Measurements from ENCODE around the gene DMD. TPM values are rescaled to one million over a fixed set of nuclear protein-coding genes. Genes with fewer than 3 reads are reported as not detected.

DMD gene
- total RNA-seq, 1 experiment from 2014 or later = 19.3 TPM

DNA sequence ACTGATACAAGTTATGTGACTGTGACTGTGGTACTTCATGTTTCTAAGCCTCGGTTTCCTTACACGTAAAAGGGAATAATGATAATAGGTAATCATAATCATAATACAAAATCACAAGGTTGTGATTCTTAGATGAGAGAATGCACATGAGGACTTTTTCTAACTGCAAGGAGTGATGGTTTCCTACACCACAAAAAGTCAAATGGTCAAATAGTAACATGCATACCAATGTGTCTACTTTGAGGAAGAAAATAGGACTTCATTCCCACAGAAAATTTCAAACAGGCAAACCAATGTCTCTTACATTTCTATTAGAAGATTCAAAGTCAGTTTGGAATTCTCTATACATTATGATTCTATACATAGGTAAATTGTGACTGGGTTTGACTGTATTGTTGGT lies 1770.8 kb downstream of the DMD start:
- H3K4me1 Mint-ChIP-seq (ENCODE audit: insufficient read depth, unreplicated experiment) = no peaks in the 10 kb centered on the region
- no peak for DNase-seq (ENCODE audit: unreplicated experiment)
- no peaks in the 10 kb centered on the region for H3K36me3 Mint-ChIP-seq (ENCODE audit: insufficient read depth, unreplicated experiment)
- POLR2A ChIA-PET = no interaction called here
- TF ChIP-seq, protein P1, sequence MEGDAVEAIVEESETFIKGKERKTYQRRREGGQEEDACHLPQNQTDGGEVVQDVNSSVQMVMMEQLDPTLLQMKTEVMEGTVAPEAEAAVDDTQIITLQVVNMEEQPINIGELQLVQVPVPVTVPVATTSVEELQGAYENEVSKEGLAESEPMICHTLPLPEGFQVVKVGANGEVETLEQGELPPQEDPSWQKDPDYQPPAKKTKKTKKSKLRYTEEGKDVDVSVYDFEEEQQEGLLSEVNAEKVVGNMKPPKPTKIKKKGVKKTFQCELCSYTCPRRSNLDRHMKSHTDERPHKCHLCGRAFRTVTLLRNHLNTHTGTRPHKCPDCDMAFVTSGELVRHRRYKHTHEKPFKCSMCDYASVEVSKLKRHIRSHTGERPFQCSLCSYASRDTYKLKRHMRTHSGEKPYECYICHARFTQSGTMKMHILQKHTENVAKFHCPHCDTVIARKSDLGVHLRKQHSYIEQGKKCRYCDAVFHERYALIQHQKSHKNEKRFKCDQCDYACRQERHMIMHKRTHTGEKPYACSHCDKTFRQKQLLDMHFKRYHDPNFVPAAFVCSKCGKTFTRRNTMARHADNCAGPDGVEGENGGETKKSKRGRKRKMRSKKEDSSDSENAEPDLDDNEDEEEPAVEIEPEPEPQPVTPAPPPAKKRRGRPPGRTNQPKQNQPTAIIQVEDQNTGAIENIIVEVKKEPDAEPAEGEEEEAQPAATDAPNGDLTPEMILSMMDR (IDR thresholded peaks at IDR 0.05; ENCODE audit: unreplicated experiment) = no peak
- peaks cover 9% of the 10 kb centered on the region for H3K27me3 Mint-ChIP-seq (ENCODE audit: insufficient read depth, unreplicated experiment)
- CTCF ChIA-PET = no interaction called here
- no peak overlapping the region for H3K4me3 Mint-ChIP-seq (ENCODE audit: unreplicated experiment)
- no TSS peak for BruUV-seq (replicated peaks)
- H3K9me3 Mint-ChIP-seq (ENCODE audit: unreplicated experiment) = no peaks in the 10 kb centered on the region
- intact Hi-C loops (cut with micrococcal nuclease) = no loop called here
- no peak overlapping the region for H3K27ac Mint-ChIP-seq (ENCODE audit: low read depth, unreplicated experiment)

DNA sequence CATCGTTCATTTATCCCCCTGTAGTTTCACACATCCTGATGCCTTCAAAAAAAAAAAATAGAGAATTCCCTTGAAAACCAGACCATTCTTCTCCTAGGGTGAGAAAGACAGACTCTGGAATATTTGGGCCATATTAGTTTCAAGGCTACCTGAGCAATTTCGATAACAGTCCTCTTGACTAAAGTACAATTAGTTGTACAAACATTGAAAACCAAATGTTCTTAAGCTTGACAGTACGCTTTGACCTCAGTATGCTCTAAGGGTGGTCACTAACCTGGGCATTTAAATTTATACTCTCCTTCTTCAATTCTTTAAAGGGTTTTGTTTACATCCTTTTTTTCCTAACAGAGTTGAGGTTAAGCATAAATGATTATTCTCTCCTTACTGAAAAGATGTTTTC lies 1774.9 kb downstream of the DMD start:
- POLR2A ChIA-PET = no interaction called here
- Mint-ChIP-seq H3K9me3 (ENCODE audit: unreplicated experiment) (no peaks in the 10 kb centered on the region), H3K4me1 (ENCODE audit: insufficient read depth, unreplicated experiment) (no peaks in the 10 kb centered on the region), H3K36me3 (ENCODE audit: insufficient read depth, unreplicated experiment) (no peaks in the 10 kb centered on the region), H3K4me3 (ENCODE audit: unreplicated experiment) (no peak overlapping the region), H3K27ac (ENCODE audit: low read depth, unreplicated experiment) (no peak overlapping the region), H3K27me3 (ENCODE audit: insufficient read depth, unreplicated experiment) (peaks cover 13% of the 10 kb centered on the region)
- DNase-seq (ENCODE audit: unreplicated experiment) = no peak
- CTCF ChIA-PET = no interaction called here
- TF ChIP-seq, protein P1 (IDR thresholded peaks at IDR 0.05; ENCODE audit: unreplicated experiment) = no peak
- no TSS peak for BruUV-seq (replicated peaks)
- intact Hi-C loops (cut with micrococcal nuclease) = no loop called here

DNA sequence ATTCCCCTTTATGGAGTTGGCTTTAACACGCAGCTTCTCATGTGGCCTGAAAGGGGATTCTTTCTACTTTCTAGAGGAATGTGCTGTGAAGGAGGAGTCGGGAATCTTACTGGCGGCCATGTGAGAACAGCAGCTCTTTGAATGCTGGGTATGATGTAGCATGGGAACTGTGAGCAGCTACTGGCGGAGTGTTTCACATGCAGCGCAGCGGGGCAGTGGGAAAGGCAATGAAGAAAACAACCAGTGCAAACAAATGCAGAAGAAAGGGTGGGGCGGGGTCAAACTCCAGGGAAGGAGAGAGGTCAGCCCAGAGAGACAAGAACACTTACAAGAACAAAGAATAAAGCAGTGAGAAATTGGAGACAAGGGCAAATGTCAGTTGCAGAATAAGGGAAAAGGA lies 1775.8 kb downstream of the DMD start:
- Mint-ChIP-seq H3K9me3 (ENCODE audit: unreplicated experiment) (no peaks in the 10 kb centered on the region), H3K27ac (ENCODE audit: low read depth, unreplicated experiment) (no peak overlapping the region), H3K36me3 (ENCODE audit: insufficient read depth, unreplicated experiment) (no peaks in the 10 kb centered on the region), H3K4me3 (ENCODE audit: unreplicated experiment) (no peak overlapping the region), H3K4me1 (ENCODE audit: insufficient read depth, unreplicated experiment) (no peaks in the 10 kb centered on the region), H3K27me3 (ENCODE audit: insufficient read depth, unreplicated experiment) (peaks cover 13% of the 10 kb centered on the region)
- intact Hi-C loops (cut with micrococcal nuclease) = no loop called here
- CTCF ChIA-PET = no interaction called here
- POLR2A ChIA-PET = no interaction called here
- BruUV-seq (replicated peaks) = no TSS peak
- TF ChIP-seq, protein P1 (IDR thresholded peaks at IDR 0.05; ENCODE audit: unreplicated experiment) = no peak
- no peak for DNase-seq (ENCODE audit: unreplicated experiment)

DNA sequence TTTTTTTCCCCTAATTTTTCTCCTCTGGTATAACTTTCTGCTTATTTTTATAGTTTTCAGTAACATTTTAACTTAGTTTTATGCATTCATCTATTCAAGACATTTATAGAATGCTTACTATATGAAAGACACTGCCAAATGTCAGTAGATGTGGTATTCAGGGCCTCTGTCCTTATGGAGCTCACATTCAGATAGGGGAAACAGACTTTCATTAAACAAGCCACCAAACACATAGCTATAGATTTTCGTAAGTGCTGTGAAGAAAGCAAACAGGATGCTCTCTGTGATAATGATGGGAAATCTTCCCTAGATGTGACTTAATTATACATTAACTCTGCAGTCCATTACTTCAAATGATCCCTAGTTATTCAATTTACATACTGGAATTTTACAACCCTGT lies 1777.5 kb downstream of the DMD start:
- intact Hi-C loops (cut with micrococcal nuclease) = no loop called here
- DNase-seq (ENCODE audit: unreplicated experiment) = no peak
- TF ChIP-seq, protein P1 (IDR thresholded peaks at IDR 0.05; ENCODE audit: unreplicated experiment) = no peak
- Mint-ChIP-seq H3K9me3 (ENCODE audit: unreplicated experiment) (no peaks in the 10 kb centered on the region), H3K27me3 (ENCODE audit: insufficient read depth, unreplicated experiment) (peaks cover 13% of the 10 kb centered on the region), H3K4me1 (ENCODE audit: insufficient read depth, unreplicated experiment) (no peaks in the 10 kb centered on the region), H3K36me3 (ENCODE audit: insufficient read depth, unreplicated experiment) (no peaks in the 10 kb centered on the region), H3K4me3 (ENCODE audit: unreplicated experiment) (no peak overlapping the region), H3K27ac (ENCODE audit: low read depth, unreplicated experiment) (no peak overlapping the region)
- no TSS peak for BruUV-seq (replicated peaks)
- CTCF ChIA-PET = no interaction called here
- POLR2A ChIA-PET = no interaction called here

All from MCF 10A (cell line).